ENCODE results near the gene PDE6H. TPM values are rescaled to one million over a fixed set of nuclear protein-coding genes. Genes with fewer than 3 reads are reported as not detected.

The PDE6H gene
- polyA plus RNA-seq, 1 of the 3 experiments (the other 2 are of a cell fraction): not detected

- TF ChIP-seq RFX5 (IDR thresholded peaks at IDR 0.05; ENCODE audit: low read length) (no peak), YY1 (IDR thresholded peaks at IDR 0.05; ENCODE audit: low read depth) (no peak), REST (IDR thresholded peaks at IDR 0.05; ENCODE audit: low read depth, low read length) (no peak), EZH2phosphoT487 (IDR thresholded peaks at IDR 0.05; ENCODE audit: borderline replicate concordance, low read depth) (no peak), RXRA (IDR thresholded peaks at IDR 0.05; ENCODE audit: borderline replicate concordance, low read depth) (no peak), TAF1 (IDR thresholded peaks at IDR 0.05; ENCODE audit: borderline replicate concordance, low read depth, low read length) (no peak)
Measured at GRCh38 chr12:14960548-14961465, 12.0 kb upstream of the PDE6H start (continued).

GRCh38 chr12:14961466-14962152 is 11.2 kb upstream of the PDE6H start, which contains the start of gene ARHGDIB:
TSS of gene ARHGDIB (minus strand) at chr12:14961601. CDS start at chr12:14950712, 10,889 bp downstream.
- ChIA-PET POLR2A (no interaction called here), CTCF (no interaction called here)
- H3K4me1 ChIP-seq (ENCODE audit: control insufficient read depth in 1 of 2, insufficient read depth in 2 of 2, low read depth in 1 of 2, low read length in 1 of 2): peaks cover 11 to 29% of the 10 kb centered on the region in 2 experiments
- H3K4me3 ChIP-seq (ENCODE audit: low read depth in 2 of 2, low read length in 1 of 2): peak within 1 kb of the TSS; percentile 53 to 76
- H3F3A ChIP-seq (replicated peaks; ENCODE audit: insufficient read depth): peaks cover 35% of the 10 kb centered on the region
- H3K4me2 ChIP-seq: peak within 1 kb of the TSS; percentile 82
- H3K27ac ChIP-seq (ENCODE audit: low read depth in 2 of 2, low read length in 1 of 2): peak within 1 kb of the TSS; percentile 81 to 94
- no peaks in the 10 kb centered on the region for H3K27me3 ChIP-seq (ENCODE audit: insufficient read depth)
- peak within 1 kb of the TSS; percentile 62 for H2AFZ ChIP-seq (ENCODE audit: low read depth)
- peaks cover 47% of the 10 kb centered on the region for H3K79me2 ChIP-seq (ENCODE audit: insufficient read depth)
- 11% methylated on average over 14 of the region's 14 CpGs for WGBS (ENCODE audit: low lambda C conversion rate)
- no peaks in the 10 kb centered on the region for H4K20me1 ChIP-seq (ENCODE audit: insufficient read depth)
- H3K36me3 ChIP-seq (replicated peaks in 1 of 2; ENCODE audit: control insufficient read depth in 1 of 2, insufficient read depth in 2 of 2, low read length in 1 of 2): no peaks in the 10 kb centered on the region
- H3K9ac ChIP-seq: peak within 1 kb of the TSS; percentile 80
- H3K9me2 ChIP-seq: no peaks in the 10 kb centered on the region
- no peak for DNase-seq
- no peaks in the 10 kb centered on the region for H3K9me3 ChIP-seq
- TF ChIP-seq ZBTB33 (IDR thresholded peaks at IDR 0.05; ENCODE audit: borderline replicate concordance, low read depth) (no peak), POLR2AphosphoS5 (IDR thresholded peaks at IDR 0.05; ENCODE audit: low read depth, low read length) (peak; percentile 65), GATA2 (CRISPR knock-in tag; IDR thresholded peaks at IDR 0.05) (no peak), EP300 (IDR thresholded peaks at IDR 0.05; ENCODE audit: borderline replicate concordance in 1 of 2, low read depth in 1 of 2, low read length in 1 of 2) (0 out of 4 replicates have a peak, but pooled peaks of 1 of the 2 experiments have one; percentile 39), CTCF (IDR thresholded peaks at IDR 0.05) (no peak), PBX3 (IDR thresholded peaks at IDR 0.05) (peak; percentile 59), RCOR1 (IDR thresholded peaks at IDR 0.05; ENCODE audit: low read length) (0 out of 2 replicates have a peak, but pooled peaks have one; percentile 22), SMC3 (IDR thresholded peaks at IDR 0.05; ENCODE audit: low read depth, low read length) (no peak), FOXJ3 (CRISPR knock-in tag; IDR thresholded peaks at IDR 0.05) (no peak), NRF1 (IDR thresholded peaks at IDR 0.05; ENCODE audit: low read depth, low read length) (no peak)

All from SK-N-SH (cell line).